GM15510 (cell line): ENCODE measurements around the gene COL6A2.

Experiments
- POLR2A ChIP-seq: IDR thresholded peaks from 3 replicates; pipeline ENCODE4 v1.6.1; 2011; ENCODE audit warnings: borderline replicate concordance; ENCODE audit not compliant: insufficient read length; ENCODE audit errors: extremely low read depth

COL6A2 gene

GRCh38 chr21:46119637-46120271, 21.8 kb downstream of the COL6A2 start:
- no peak for TF ChIP-seq POLR2A

- no peak for TF ChIP-seq POLR2A
Measured at GRCh38 chr21:46120301-46121285, 22.7 kb downstream of the COL6A2 start.

- no peak for TF ChIP-seq POLR2A
Measured at GRCh38 chr21:46121286-46122221, 23.6 kb downstream of the COL6A2 start.

GRCh38 chr21:46122237-46122671, 24.3 kb downstream of the COL6A2 start:
- TF ChIP-seq POLR2A: no peak

GRCh38 chr21:46122758-46123683, 25.1 kb downstream of the COL6A2 start:
- no peak for TF ChIP-seq POLR2A

- TF ChIP-seq POLR2A: no peak
Measured at GRCh38 chr21:46124083-46124925, 26.4 kb downstream of the COL6A2 start.

- no peak for TF ChIP-seq POLR2A
Measured at GRCh38 chr21:46124926-46125845, 27.3 kb downstream of the COL6A2 start.

GRCh38 chr21:46125846-46126301, 28.0 kb downstream of the COL6A2 start:
- no peak for TF ChIP-seq POLR2A

GRCh38 chr21:46126309-46127238, 28.7 kb downstream of the COL6A2 start:
- no peak for TF ChIP-seq POLR2A

- no peak for TF ChIP-seq POLR2A
Measured at GRCh38 chr21:46127239-46128105, 29.6 kb downstream of the COL6A2 start.
